ENCODE measurements around the gene PACSIN2.

GRCh38 chr22:42945027-42945426 is 69.9 kb downstream of the PACSIN2 start:
- TF ChIP-seq, protein P1, sequence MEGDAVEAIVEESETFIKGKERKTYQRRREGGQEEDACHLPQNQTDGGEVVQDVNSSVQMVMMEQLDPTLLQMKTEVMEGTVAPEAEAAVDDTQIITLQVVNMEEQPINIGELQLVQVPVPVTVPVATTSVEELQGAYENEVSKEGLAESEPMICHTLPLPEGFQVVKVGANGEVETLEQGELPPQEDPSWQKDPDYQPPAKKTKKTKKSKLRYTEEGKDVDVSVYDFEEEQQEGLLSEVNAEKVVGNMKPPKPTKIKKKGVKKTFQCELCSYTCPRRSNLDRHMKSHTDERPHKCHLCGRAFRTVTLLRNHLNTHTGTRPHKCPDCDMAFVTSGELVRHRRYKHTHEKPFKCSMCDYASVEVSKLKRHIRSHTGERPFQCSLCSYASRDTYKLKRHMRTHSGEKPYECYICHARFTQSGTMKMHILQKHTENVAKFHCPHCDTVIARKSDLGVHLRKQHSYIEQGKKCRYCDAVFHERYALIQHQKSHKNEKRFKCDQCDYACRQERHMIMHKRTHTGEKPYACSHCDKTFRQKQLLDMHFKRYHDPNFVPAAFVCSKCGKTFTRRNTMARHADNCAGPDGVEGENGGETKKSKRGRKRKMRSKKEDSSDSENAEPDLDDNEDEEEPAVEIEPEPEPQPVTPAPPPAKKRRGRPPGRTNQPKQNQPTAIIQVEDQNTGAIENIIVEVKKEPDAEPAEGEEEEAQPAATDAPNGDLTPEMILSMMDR (IDR thresholded peaks at IDR 0.05; ENCODE audit: insufficient read depth, low read length), result no peak
- TF ChIP-seq POLR2AphosphoS5 (IDR thresholded peaks at IDR 0.05; ENCODE audit: low read depth) (no peak), GABPA (IDR thresholded peaks at IDR 0.05; ENCODE audit: low read depth) (no peak)
- TF ChIP-seq, protein P2, sequence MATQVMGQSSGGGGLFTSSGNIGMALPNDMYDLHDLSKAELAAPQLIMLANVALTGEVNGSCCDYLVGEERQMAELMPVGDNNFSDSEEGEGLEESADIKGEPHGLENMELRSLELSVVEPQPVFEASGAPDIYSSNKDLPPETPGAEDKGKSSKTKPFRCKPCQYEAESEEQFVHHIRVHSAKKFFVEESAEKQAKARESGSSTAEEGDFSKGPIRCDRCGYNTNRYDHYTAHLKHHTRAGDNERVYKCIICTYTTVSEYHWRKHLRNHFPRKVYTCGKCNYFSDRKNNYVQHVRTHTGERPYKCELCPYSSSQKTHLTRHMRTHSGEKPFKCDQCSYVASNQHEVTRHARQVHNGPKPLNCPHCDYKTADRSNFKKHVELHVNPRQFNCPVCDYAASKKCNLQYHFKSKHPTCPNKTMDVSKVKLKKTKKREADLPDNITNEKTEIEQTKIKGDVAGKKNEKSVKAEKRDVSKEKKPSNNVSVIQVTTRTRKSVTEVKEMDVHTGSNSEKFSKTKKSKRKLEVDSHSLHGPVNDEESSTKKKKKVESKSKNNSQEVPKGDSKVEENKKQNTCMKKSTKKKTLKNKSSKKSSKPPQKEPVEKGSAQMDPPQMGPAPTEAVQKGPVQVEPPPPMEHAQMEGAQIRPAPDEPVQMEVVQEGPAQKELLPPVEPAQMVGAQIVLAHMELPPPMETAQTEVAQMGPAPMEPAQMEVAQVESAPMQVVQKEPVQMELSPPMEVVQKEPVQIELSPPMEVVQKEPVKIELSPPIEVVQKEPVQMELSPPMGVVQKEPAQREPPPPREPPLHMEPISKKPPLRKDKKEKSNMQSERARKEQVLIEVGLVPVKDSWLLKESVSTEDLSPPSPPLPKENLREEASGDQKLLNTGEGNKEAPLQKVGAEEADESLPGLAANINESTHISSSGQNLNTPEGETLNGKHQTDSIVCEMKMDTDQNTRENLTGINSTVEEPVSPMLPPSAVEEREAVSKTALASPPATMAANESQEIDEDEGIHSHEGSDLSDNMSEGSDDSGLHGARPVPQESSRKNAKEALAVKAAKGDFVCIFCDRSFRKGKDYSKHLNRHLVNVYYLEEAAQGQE (IDR thresholded peaks at IDR 0.05; ENCODE audit: insufficient replicate concordance, low read depth), result no peak
